Measurements from ENCODE around the gene GHSR. TPM values are rescaled to one million over a fixed set of nuclear protein-coding genes. Genes with fewer than 3 reads are reported as not detected.

Gene GHSR
- total and polyA plus RNA-seq, 9 donors = not detected

GRCh38 chr3:172402090-172402489 is 46.2 kb downstream of the GHSR start:
- Histone ChIP-seq H3K27me3 (ENCODE audit: control insufficient read depth, insufficient read depth, low read length) (no peaks in the 10 kb centered on the region), H3K4me3 (ENCODE audit: low read length) (no peak overlapping the region), H3K4me1 (ENCODE audit: control insufficient read depth, insufficient read depth, low read length) (no peaks in the 10 kb centered on the region), H3K9me3 (replicated peaks; ENCODE audit: control insufficient read depth, low read depth, low read length) (no peaks in the 10 kb centered on the region), H3K27ac (ENCODE audit: low read length) (no peak overlapping the region), H3K36me3 (ENCODE audit: control insufficient read depth, insufficient read depth, low read length) (peaks cover 10% of the 10 kb centered on the region)
- no peak for DNase-seq
- WGBS (ENCODE audit: insufficient coverage) = no CpG with 5 or more reads among the region's 2 CpGs

GRCh38 chr3:172398484-172398883 is 49.8 kb downstream of the GHSR start:
- H3K36me3 ChIP-seq (ENCODE audit: control insufficient read depth, insufficient read depth, low read length) = peaks cover 16% of the 10 kb centered on the region
- no peaks in the 10 kb centered on the region for H3K27me3 ChIP-seq (ENCODE audit: control insufficient read depth, insufficient read depth, low read length)
- H3K4me3 ChIP-seq (ENCODE audit: low read length) = no peak overlapping the region
- no CpG with 5 or more reads among the region's 4 CpGs for WGBS (ENCODE audit: insufficient coverage)
- DNase-seq = no peak
- H3K4me1 ChIP-seq (ENCODE audit: control insufficient read depth, insufficient read depth, low read length) = no peaks in the 10 kb centered on the region
- H3K9me3 ChIP-seq (replicated peaks; ENCODE audit: control insufficient read depth, low read depth, low read length) = no peaks in the 10 kb centered on the region
- no peak overlapping the region for H3K27ac ChIP-seq (ENCODE audit: low read length)

- no peaks in the 10 kb centered on the region for H3K27me3 ChIP-seq (ENCODE audit: control insufficient read depth, insufficient read depth, low read length)
- no peak overlapping the region for H3K4me3 ChIP-seq (ENCODE audit: low read length)
- peaks cover 16% of the 10 kb centered on the region for H3K36me3 ChIP-seq (ENCODE audit: control insufficient read depth, insufficient read depth, low read length)
- no peaks in the 10 kb centered on the region for H3K9me3 ChIP-seq (replicated peaks; ENCODE audit: control insufficient read depth, low read depth, low read length)
- no peaks in the 10 kb centered on the region for H3K4me1 ChIP-seq (ENCODE audit: control insufficient read depth, insufficient read depth, low read length)
- WGBS (ENCODE audit: insufficient coverage) = no CpG with 5 or more reads among the region's 1 CpG
- H3K27ac ChIP-seq (ENCODE audit: low read length) = no peak overlapping the region
- DNase-seq = no peak
These were observed 50.4 kb downstream of the GHSR start for GRCh38 chr3:172397716-172398405.

DNA sequence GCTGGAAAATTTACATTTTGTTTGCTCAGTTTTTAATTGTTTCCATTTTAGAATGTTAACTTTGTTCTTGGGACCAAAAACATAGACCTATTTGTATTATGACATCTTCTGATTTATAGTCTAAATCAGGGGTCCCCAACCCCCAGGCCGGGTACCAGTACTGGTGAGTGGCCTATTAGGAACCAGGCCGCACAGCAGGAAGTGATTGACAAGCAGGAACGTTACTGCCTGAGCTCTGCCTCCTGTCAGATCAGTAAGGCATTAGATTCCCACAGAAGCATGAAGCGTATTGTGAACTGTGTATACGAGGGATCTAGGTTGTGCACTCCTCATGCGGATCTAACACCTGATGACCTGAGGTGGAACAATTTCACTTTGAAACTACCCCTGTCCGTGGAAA is 51.9 kb downstream of the GHSR start:
- WGBS (ENCODE audit: insufficient coverage) = 84% methylated on average over 3 of the region's 7 CpGs
- H3K27me3 ChIP-seq (ENCODE audit: control insufficient read depth, insufficient read depth, low read length) = no peaks in the 10 kb centered on the region
- H3K27ac ChIP-seq (ENCODE audit: low read length) = no peak overlapping the region
- H3K4me3 ChIP-seq (ENCODE audit: low read length) = no peak overlapping the region
- no peaks in the 10 kb centered on the region for H3K4me1 ChIP-seq (ENCODE audit: control insufficient read depth, insufficient read depth, low read length)
- peaks cover 14% of the 10 kb centered on the region for H3K36me3 ChIP-seq (ENCODE audit: control insufficient read depth, insufficient read depth, low read length)
- DNase-seq = no peak
- H3K9me3 ChIP-seq (replicated peaks; ENCODE audit: control insufficient read depth, low read depth, low read length) = no peaks in the 10 kb centered on the region

GRCh38 chr3:172394692-172395091 is 53.6 kb downstream of the GHSR start:
- Histone ChIP-seq H3K9me3 (replicated peaks; ENCODE audit: control insufficient read depth, low read depth, low read length) (no peaks in the 10 kb centered on the region), H3K36me3 (ENCODE audit: control insufficient read depth, insufficient read depth, low read length) (peaks cover 12% of the 10 kb centered on the region), H3K27me3 (ENCODE audit: control insufficient read depth, insufficient read depth, low read length) (no peaks in the 10 kb centered on the region), H3K4me1 (ENCODE audit: control insufficient read depth, insufficient read depth, low read length) (no peaks in the 10 kb centered on the region), H3K4me3 (ENCODE audit: low read length) (no peak overlapping the region), H3K27ac (ENCODE audit: low read length) (no peak overlapping the region)
- WGBS (ENCODE audit: insufficient coverage) = no CpG with 5 or more reads among the region's 2 CpGs
- DNase-seq = no peak

Other genes starting within 250 kb of the GHSR start
- gene TNFSF10, start 75.0 kb upstream of the GHSR start, total RNA-seq = 11.3 TPM
- 10 to 100 TPM in 2 of 8 donors, 1 to 10 TPM in 6; 7.2 to 11.7 (median 8.9) TPM for gene TNFSF10, start 75.0 kb upstream of the GHSR start, polyA plus RNA-seq (ENCODE audit: insufficient read depth in 1 of 8, insufficient read length in 8 of 8, low replicate concordance in 1 of 8)